ENCODE results near the gene PRDM16.

- no peak for TF ChIP-seq CTCF (conservative IDR thresholded peaks at IDR 0.05; ENCODE audit: low read depth, low read length)
- no peak for TF ChIP-seq EZH2 (IDR thresholded peaks at IDR 0.05; ENCODE audit: low read length, unreplicated experiment)
These were observed 171.7 kb downstream of the PRDM16 start for GRCh38 chr1:3240524-3241235.
